Panc1 (cell line): ENCODE measurements around the gene MYRF. TPM values are rescaled to one million over a fixed set of nuclear protein-coding genes. Genes with fewer than 3 reads are reported as not detected.

Experiments used
- ATAC-seq: fragments of 200-7000 bp; cut with Tn5 transposase; 2 replicates; pipeline ENCODE4 v1.9.1; 2020; ENCODE audit warnings: mild to moderate bottlenecking, moderate library complexity
- BruUV-seq: library from RNA; stranded (reverse); fragments of 400-500 nt; replicated peaks from 2 replicates; lab custom pipeline; 2021; lab: Mats Ljungman, UMichigan
- CTCF ChIA-PET: fragments of 300-600 bp; sonication (Branson Sonifier 250); formaldehyde crosslinking; loops from one replicate; lab custom pipeline; 2022; ENCODE audit warnings: antibody characterized with exemption; lab: Charles Lee
- POLR2A ChIA-PET: fragments of 300-600 bp; sonication (Branson Sonifier 250); formaldehyde crosslinking; loops from one replicate; lab custom pipeline; 2022; ENCODE audit warnings: antibody characterized with exemption; lab: Charles Lee
- DNase-seq: peaks from one replicate; pipeline ENCODE4 v3.0.0-alpha.2; 2010; ENCODE audit warnings: low read depth, low spot score
- H3K27ac ChIP-seq: 2 replicates; pipeline ENCODE4 v1.5.1; 2011; ENCODE audit warnings: mild to moderate bottlenecking, low read length, inconsistent platforms
- H3K27me3 ChIP-seq: fragments of 200-500 bp; sonication (Bioruptor generic); 2 replicates; pipeline ENCODE4 v1.6.0; 2014; ENCODE audit warnings: low read length, inconsistent platforms; ENCODE audit not compliant: control insufficient read depth, insufficient read depth
- H3K36me3 ChIP-seq: fragments of 200-500 bp; sonication (Bioruptor generic); 2 replicates; pipeline ENCODE4 v1.5.1; 2014; ENCODE audit warnings: inconsistent platforms, mild to moderate bottlenecking, low read length, moderate library complexity; ENCODE audit not compliant: control insufficient read depth, insufficient read depth
- H3K4me1 ChIP-seq: 2 replicates; pipeline ENCODE4 v1.5.1; 2011; ENCODE audit warnings: inconsistent platforms, mild to moderate bottlenecking, low read length, moderate library complexity; ENCODE audit not compliant: control insufficient read depth, insufficient read depth
- H3K4me3 ChIP-seq, 2 experiments: 2 replicates each; pipeline ENCODE4 v1.5.1; 2011 to 2012; ENCODE audit warnings: low read depth in 2 of 2, low read length in 2 of 2, mild to moderate bottlenecking in 2 of 2, inconsistent platforms in 1 of 2, moderate library complexity in 1 of 2
- H3K9me3 ChIP-seq: fragments of 200-500 bp; sonication (Bioruptor generic); 2 replicates; pipeline ENCODE4 v1.5.1; 2014; ENCODE audit warnings: low read depth, mild to moderate bottlenecking, inconsistent platforms, low read length, moderate library complexity; ENCODE audit not compliant: control insufficient read depth, insufficient read depth
- POLR2AphosphoS5 ChIP-seq: IDR thresholded peaks from 2 replicates; pipeline ENCODE4 v1.6.1; 2012; ENCODE audit warnings: mild to moderate bottlenecking, low read depth, low read length, moderate library complexity
- REST ChIP-seq, 2 experiments: IDR thresholded peaks; 2 replicates each; pipeline ENCODE4 v1.6.1; 2011 to 2012; ENCODE audit warnings: low read depth in 2 of 2, control low read depth in 1 of 2, low read length in 1 of 2, mild to moderate bottlenecking in 1 of 2, moderate library complexity in 1 of 2; ENCODE audit not compliant: insufficient read depth in 1 of 2
- SIN3A ChIP-seq: IDR thresholded peaks from 2 replicates; pipeline ENCODE4 v1.6.1; 2012; ENCODE audit warnings: low read depth, mild to moderate bottlenecking, low read length, moderate library complexity, borderline replicate concordance; ENCODE audit not compliant: insufficient read depth
- TCF7L2 ChIP-seq: IDR thresholded peaks from 2 replicates; pipeline ENCODE4 v1.6.1; 2011; ENCODE audit warnings: mild to moderate bottlenecking, low read depth, low read length, inconsistent platforms
- in situ Hi-C: cut with HindIII; loops from 2 replicates; pipeline ENCODE4 v1.10.0; 2016; ENCODE audit warnings: low sequenced_read_pairs, low pct_unique_long_range_greater_than_20kb
- intact Hi-C: fragments of 100-400 bp; cut with micrococcal nuclease; formaldehyde crosslinking; loops from one replicate; pipeline ENCODE4 v1.10.0; 2022; ENCODE audit not compliant: unreplicated experiment
- total RNA-seq: library from RNA; stranded (reverse); gene quantifications from one replicate; pipeline ENCODE4 v1.2.1, GENCODE V29; 2021; ENCODE audit not compliant: unreplicated experiment
- TF ChIP-seq, protein P1 (sequence below): fragments of 450-650 bp; IDR thresholded peaks from 2 replicates; pipeline ENCODE4 v1.5.1; 2017; ENCODE audit warnings: mild to moderate bottlenecking

The MYRF gene
- total RNA-seq, 1 experiment from 2014 or later = 2.8 TPM

- CTCF ChIA-PET = no interaction called here
- intact Hi-C loops = no loop called here
- BruUV-seq = no TSS peak
- no peak for ATAC-seq
- DNase-seq = no peak
- TF ChIP-seq TCF7L2 = no peak
- POLR2A ChIA-PET = no interaction called here
- Histone ChIP-seq H3K4me3 (no peak overlapping the region), H3K36me3 (no peaks in the 10 kb centered on the region), H3K4me1 (peaks cover 55% of the 10 kb centered on the region), H3K27me3 (no peaks in the 10 kb centered on the region), H3K27ac (no peak overlapping the region), H3K9me3 (no peaks in the 10 kb centered on the region)
- in situ Hi-C loops = no loop called here
Measured at GRCh38 chr11:61833471-61833870, 81.0 kb downstream of the MYRF start.

DNA sequence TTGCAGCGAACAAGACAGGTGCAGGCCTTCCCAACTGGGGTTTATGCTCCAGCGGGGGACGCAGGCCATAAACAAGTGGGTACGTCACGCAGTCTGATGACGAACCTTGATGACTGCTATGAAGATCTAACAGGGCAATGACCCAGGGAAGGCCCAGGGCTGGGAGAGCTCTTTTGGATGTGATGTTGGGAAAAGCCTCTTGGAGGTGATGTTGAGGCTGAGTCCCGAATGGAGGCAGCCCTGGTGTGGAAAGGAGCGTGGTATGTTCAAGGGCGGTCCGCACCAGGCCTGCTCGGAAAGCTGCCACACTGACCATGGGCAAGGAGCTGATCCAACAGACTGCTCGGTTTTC, 81.5 kb downstream of the MYRF start:
- POLR2A ChIA-PET = no interaction called here
- BruUV-seq = no TSS peak
- Histone ChIP-seq H3K27me3 (no peaks in the 10 kb centered on the region), H3K4me3 (0 out of 4 replicates have a peak overlapping the region, but pooled peaks of 1 of the 2 experiments have one; percentile 3), H3K9me3 (no peaks in the 10 kb centered on the region), H3K4me1 (peaks cover 55% of the 10 kb centered on the region), H3K27ac (peak overlapping the region; percentile 62), H3K36me3 (no peaks in the 10 kb centered on the region)
- ATAC-seq (peak; percentile 24; the same call in 1 of the 2 replicates), DNase-seq (no peak)
- CTCF ChIA-PET = no interaction called here
- in situ Hi-C loops = no loop called here
- intact Hi-C loops = no loop called here
- TF ChIP-seq TCF7L2 = no peak
- TF ChIP-seq REST (IDR thresholded peaks at IDR 0.05; ENCODE audit: insufficient read depth in 1 of 2, low read depth in 2 of 2, low read length in 1 of 2) = no peak
- TF ChIP-seq POLR2AphosphoS5 = no peak
- no peak for TF ChIP-seq SIN3A
- TF ChIP-seq, protein P1, sequence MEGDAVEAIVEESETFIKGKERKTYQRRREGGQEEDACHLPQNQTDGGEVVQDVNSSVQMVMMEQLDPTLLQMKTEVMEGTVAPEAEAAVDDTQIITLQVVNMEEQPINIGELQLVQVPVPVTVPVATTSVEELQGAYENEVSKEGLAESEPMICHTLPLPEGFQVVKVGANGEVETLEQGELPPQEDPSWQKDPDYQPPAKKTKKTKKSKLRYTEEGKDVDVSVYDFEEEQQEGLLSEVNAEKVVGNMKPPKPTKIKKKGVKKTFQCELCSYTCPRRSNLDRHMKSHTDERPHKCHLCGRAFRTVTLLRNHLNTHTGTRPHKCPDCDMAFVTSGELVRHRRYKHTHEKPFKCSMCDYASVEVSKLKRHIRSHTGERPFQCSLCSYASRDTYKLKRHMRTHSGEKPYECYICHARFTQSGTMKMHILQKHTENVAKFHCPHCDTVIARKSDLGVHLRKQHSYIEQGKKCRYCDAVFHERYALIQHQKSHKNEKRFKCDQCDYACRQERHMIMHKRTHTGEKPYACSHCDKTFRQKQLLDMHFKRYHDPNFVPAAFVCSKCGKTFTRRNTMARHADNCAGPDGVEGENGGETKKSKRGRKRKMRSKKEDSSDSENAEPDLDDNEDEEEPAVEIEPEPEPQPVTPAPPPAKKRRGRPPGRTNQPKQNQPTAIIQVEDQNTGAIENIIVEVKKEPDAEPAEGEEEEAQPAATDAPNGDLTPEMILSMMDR = no peak

DNA sequence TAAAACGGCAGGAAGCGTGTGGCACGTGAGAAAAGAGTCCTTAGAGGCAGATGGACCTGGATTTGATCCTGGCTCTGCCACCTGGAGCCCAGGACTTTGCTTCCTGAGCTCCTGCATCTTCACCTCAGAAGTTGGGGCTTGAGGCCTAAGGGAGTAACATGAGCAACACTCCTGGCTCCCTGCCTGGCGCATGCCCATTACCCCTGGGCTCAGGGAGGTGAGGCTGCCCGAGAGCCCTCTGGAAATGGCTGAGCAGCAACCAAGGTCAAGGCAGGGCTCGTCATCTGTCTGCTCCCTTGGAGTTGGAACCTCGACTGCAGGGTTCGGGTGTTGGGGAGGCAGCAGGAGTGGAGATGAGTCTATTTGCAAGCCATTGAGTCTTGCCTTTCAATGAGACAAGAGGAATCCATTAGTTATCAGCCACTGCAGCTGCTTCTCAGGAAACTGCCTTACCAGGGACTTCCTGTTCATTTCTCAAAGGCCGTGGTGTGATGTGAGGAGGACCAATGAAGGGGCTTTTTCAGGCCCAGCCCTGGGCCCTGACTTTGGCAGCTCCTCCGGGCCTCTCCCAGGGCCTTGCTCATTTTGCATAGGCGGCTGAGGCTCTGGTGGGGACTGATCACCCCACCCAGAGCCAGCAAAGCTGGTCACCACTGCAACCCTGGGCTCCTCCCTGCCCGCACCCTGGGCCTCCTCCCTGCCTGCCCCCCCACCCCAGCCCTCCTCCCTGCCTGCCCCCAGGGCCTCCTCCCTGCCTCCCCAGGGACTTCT, 82.0 kb downstream of the MYRF start:
- BruUV-seq = no TSS peak
- DNase-seq (no peak), ATAC-seq (peak; percentile 70)
- H3K27me3 ChIP-seq = no peaks in the 10 kb centered on the region
- TF ChIP-seq REST (IDR thresholded peaks at IDR 0.05; ENCODE audit: insufficient read depth in 1 of 2, low read depth in 2 of 2, low read length in 1 of 2) (no peak), POLR2AphosphoS5 (no peak), TCF7L2 (no peak), SIN3A (no peak)
- TF ChIP-seq, protein P1 = no peak
- intact Hi-C loops (no loop called here), in situ Hi-C loops (no loop called here)
- no peaks in the 10 kb centered on the region for H3K9me3 ChIP-seq
- POLR2A ChIA-PET = interaction anchor here (1.4 kb wide), 1 partner anchor 19 kb away, joined by 3 read pairs; no protein-coding TSS in a partner anchor
- CTCF ChIA-PET = no interaction called here
- no peak overlapping the region for H3K4me3 ChIP-seq
- peaks cover 55% of the 10 kb centered on the region for H3K4me1 ChIP-seq
- H3K27ac ChIP-seq = peak overlapping the region; percentile 62
- H3K36me3 ChIP-seq = no peaks in the 10 kb centered on the region
